Cardiac fibroblast (primary cell): ENCODE data around the gene GABBR1.

Experiments used
- DNase-seq, 2 donors: peaks; one replicate each; pipeline versions ENCODE4 v3.0.0 to v3.0.0-alpha.2; 2010; ENCODE audit warnings: low read depth in 2 of 2
- H3K4me3 ChIP-seq, 2 donors: replicated peaks in 1 of 2; 1 replicate in 1 of 2; 2 replicates in 1 of 2; pipeline ENCODE4 v1.5.1; 2011; ENCODE audit warnings: low read depth in 2 of 2, low read length in 2 of 2, mild to moderate bottlenecking in 2 of 2, moderate library complexity in 1 of 2
- CTCF ChIP-seq: IDR thresholded peaks from one replicate; pipeline ENCODE4 v1.5.1; 2011; ENCODE audit warnings: low read depth, mild to moderate bottlenecking, low read length, inconsistent platforms

GABBR1 gene

GRCh38 chr6:29576056-29576455 is 56.9 kb downstream of the GABBR1 start:
- no peak for TF ChIP-seq CTCF
- DNase-seq, result no peak
- H3K4me3 ChIP-seq, result no peak overlapping the region

GRCh38 chr6:29567991-29568390 is 65.0 kb downstream of the GABBR1 start:
- no peak for TF ChIP-seq CTCF
- no peak overlapping the region for H3K4me3 ChIP-seq
- DNase-seq, result peak in 1 of 2 donors; percentile 1

GRCh38 chr6:29567541-29567940 is 65.4 kb downstream of the GABBR1 start:
- no peak overlapping the region for H3K4me3 ChIP-seq
- TF ChIP-seq CTCF, result no peak
- DNase-seq, result no peak

GRCh38 chr6:29566856-29567255 is 66.1 kb downstream of the GABBR1 start:
- no peak for TF ChIP-seq CTCF
- DNase-seq, result no peak
- H3K4me3 ChIP-seq, result no peak overlapping the region

- no peak for TF ChIP-seq CTCF
- no peak for DNase-seq
- H3K4me3 ChIP-seq, result no peak overlapping the region
Observed at GRCh38 chr6:29564875-29565274, 68.1 kb downstream of the GABBR1 start.

GRCh38 chr6:29563435-29563965 is 69.5 kb downstream of the GABBR1 start:
- no peak for TF ChIP-seq CTCF
- no peak overlapping the region for H3K4me3 ChIP-seq
- DNase-seq, result no peak

GRCh38 chr6:29561606-29562181 is 71.3 kb downstream of the GABBR1 start:
- no peak for TF ChIP-seq CTCF
- no peak overlapping the region for H3K4me3 ChIP-seq
- DNase-seq, result no peak
